ENCODE measurements around the gene ZC3H18.
"Not testable (repeated sequence)": the region's sequence is repeated elsewhere in the genome, so short reads cannot be mapped to it uniquely, and the experiment has no call there.

The ZC3H18 gene

GRCh38 chr16:88601313-88602036 lies 31.3 kb downstream of the ZC3H18 start:
- in situ Hi-C loops (cut with MboI; ENCODE audit: low sequenced_read_pairs): no loop called here
- peaks cover 45% of the 10 kb centered on the region for H3K36me3 ChIP-seq (replicated peaks)
- H3K27me3 ChIP-seq (ENCODE audit: low read depth): no peaks in the 10 kb centered on the region
- H3K9me3 ChIP-seq: no peaks in the 10 kb centered on the region
- no peaks in the 10 kb centered on the region for H3K4me1 ChIP-seq
- DNase-seq (ENCODE audit: low spot score in 2 of 2): no peak
- H3K4me3 ChIP-seq: no peak overlapping the region

- H3K4me3 ChIP-seq: no peak overlapping the region
- H3K27me3 ChIP-seq (ENCODE audit: low read depth): no peaks in the 10 kb centered on the region
- H3K36me3 ChIP-seq (replicated peaks): peaks cover 45% of the 10 kb centered on the region
- no peak for DNase-seq (ENCODE audit: low spot score in 2 of 2)
- no peaks in the 10 kb centered on the region for H3K4me1 ChIP-seq
- H3K9me3 ChIP-seq: no peaks in the 10 kb centered on the region
- in situ Hi-C loops (cut with MboI; ENCODE audit: low sequenced_read_pairs): no loop called here
Observed at GRCh38 chr16:88602091-88602490, 31.9 kb downstream of the ZC3H18 start.

- peaks cover 40% of the 10 kb centered on the region for H3K36me3 ChIP-seq (replicated peaks)
Observed at GRCh38 chr16:88605186-88606147, 35.3 kb downstream of the ZC3H18 start.

GRCh38 chr16:88606148-88606757 lies 36.0 kb downstream of the ZC3H18 start:
- Histone ChIP-seq H3K4me3 (no peak overlapping the region), H3K4me1 (no peaks in the 10 kb centered on the region), H3K27me3 (ENCODE audit: low read depth) (no peaks in the 10 kb centered on the region), H3K9me3 (no peaks in the 10 kb centered on the region), H3K36me3 (replicated peaks) (peaks cover 42% of the 10 kb centered on the region)
- in situ Hi-C loops (cut with MboI; ENCODE audit: low sequenced_read_pairs): no loop called here
- no peak for DNase-seq (ENCODE audit: low spot score in 2 of 2)

More at GRCh38 chr16:88605186-88606147, 35.3 kb downstream of the ZC3H18 start:
- no peaks in the 10 kb centered on the region for H3K9me3 ChIP-seq
- no peak overlapping the region for H3K4me3 ChIP-seq
- H3K27me3 ChIP-seq (ENCODE audit: low read depth): no peaks in the 10 kb centered on the region
- DNase-seq (ENCODE audit: low spot score in 2 of 2): no peak
- no peaks in the 10 kb centered on the region for H3K4me1 ChIP-seq
- in situ Hi-C loops (cut with MboI; ENCODE audit: low sequenced_read_pairs): no loop called here

GRCh38 chr16:88608076-88608475 lies 37.9 kb downstream of the ZC3H18 start:
- no peak for DNase-seq (ENCODE audit: low spot score in 2 of 2)
- Histone ChIP-seq H3K36me3 (replicated peaks) (peaks cover 41% of the 10 kb centered on the region), H3K4me1 (no peaks in the 10 kb centered on the region), H3K9me3 (no peaks in the 10 kb centered on the region), H3K4me3 (no peak overlapping the region), H3K27me3 (ENCODE audit: low read depth) (no peaks in the 10 kb centered on the region)
- in situ Hi-C loops (cut with MboI; ENCODE audit: low sequenced_read_pairs): no loop called here

- H3K4me3 ChIP-seq; H3K4me1 ChIP-seq; DNase-seq (ENCODE audit: low spot score in 2 of 2); H3K27me3 ChIP-seq (ENCODE audit: low read depth); H3K9me3 ChIP-seq; in situ Hi-C loops (cut with MboI; ENCODE audit: low sequenced_read_pairs): not testable (repeated sequence)
- peaks cover 50% of the 10 kb centered on the region for H3K36me3 ChIP-seq (replicated peaks)
Observed at GRCh38 chr16:88609426-88609825, 39.2 kb downstream of the ZC3H18 start.

GRCh38 chr16:88610080-88610479 lies 39.9 kb downstream of the ZC3H18 start:
- H3K4me1 ChIP-seq: no peaks in the 10 kb centered on the region
- H3K36me3 ChIP-seq (replicated peaks): peaks cover 47% of the 10 kb centered on the region
- H3K27me3 ChIP-seq (ENCODE audit: low read depth): no peaks in the 10 kb centered on the region
- in situ Hi-C loops (cut with MboI; ENCODE audit: low sequenced_read_pairs): no loop called here
- DNase-seq (ENCODE audit: low spot score in 2 of 2): no peak
- no peaks in the 10 kb centered on the region for H3K9me3 ChIP-seq
- H3K4me3 ChIP-seq: no peak overlapping the region

- in situ Hi-C loops (cut with MboI; ENCODE audit: low sequenced_read_pairs): no loop called here
- Histone ChIP-seq H3K9me3 (no peaks in the 10 kb centered on the region), H3K36me3 (replicated peaks) (peaks cover 47% of the 10 kb centered on the region), H3K4me3 (no peak overlapping the region), H3K4me1 (no peaks in the 10 kb centered on the region), H3K27me3 (ENCODE audit: low read depth) (no peaks in the 10 kb centered on the region)
- DNase-seq (ENCODE audit: low spot score in 2 of 2): no peak
Observed at GRCh38 chr16:88610909-88611812, 41.0 kb downstream of the ZC3H18 start.

- H3K27me3 ChIP-seq (ENCODE audit: low read depth): no peaks in the 10 kb centered on the region
- in situ Hi-C loops (cut with MboI; ENCODE audit: low sequenced_read_pairs): no loop called here
- peaks cover 54% of the 10 kb centered on the region for H3K36me3 ChIP-seq (replicated peaks)
- no peaks in the 10 kb centered on the region for H3K9me3 ChIP-seq
- no peak for DNase-seq (ENCODE audit: low spot score in 2 of 2)
- no peaks in the 10 kb centered on the region for H3K4me1 ChIP-seq
- H3K4me3 ChIP-seq: no peak overlapping the region
Observed at GRCh38 chr16:88613293-88613692, 43.1 kb downstream of the ZC3H18 start.

- Histone ChIP-seq H3K4me1 (no peaks in the 10 kb centered on the region), H3K27me3 (ENCODE audit: low read depth) (no peaks in the 10 kb centered on the region), H3K36me3 (replicated peaks) (peaks cover 50% of the 10 kb centered on the region), H3K4me3 (no peak overlapping the region), H3K9me3 (no peaks in the 10 kb centered on the region)
- in situ Hi-C loops (cut with MboI; ENCODE audit: low sequenced_read_pairs): no loop called here
- DNase-seq (ENCODE audit: low spot score in 2 of 2): no peak
Observed at GRCh38 chr16:88613911-88614817, 44.0 kb downstream of the ZC3H18 start.

- Histone ChIP-seq H3K4me1 (no peaks in the 10 kb centered on the region), H3K4me3 (no peak overlapping the region), H3K9me3 (no peaks in the 10 kb centered on the region), H3K36me3 (replicated peaks) (peaks cover 45% of the 10 kb centered on the region), H3K27me3 (ENCODE audit: low read depth) (no peaks in the 10 kb centered on the region)
- in situ Hi-C loops (cut with MboI; ENCODE audit: low sequenced_read_pairs): no loop called here
- no peak for DNase-seq (ENCODE audit: low spot score in 2 of 2)
Observed at GRCh38 chr16:88614818-88615580, 44.8 kb downstream of the ZC3H18 start.

GRCh38 chr16:88616320-88616719 lies 46.1 kb downstream of the ZC3H18 start:
- DNase-seq (ENCODE audit: low spot score in 2 of 2): no peak
- H3K4me1 ChIP-seq: no peaks in the 10 kb centered on the region

More at GRCh38 chr16:88616320-88616719, 46.1 kb downstream of the ZC3H18 start:
- Histone ChIP-seq H3K4me3 (no peak overlapping the region), H3K27me3 (ENCODE audit: low read depth) (no peaks in the 10 kb centered on the region), H3K36me3 (replicated peaks) (peaks cover 34% of the 10 kb centered on the region), H3K9me3 (no peaks in the 10 kb centered on the region)
- in situ Hi-C loops (cut with MboI; ENCODE audit: low sequenced_read_pairs): no loop called here
